Fibroblast of gingiva (primary cell): Measurements from ENCODE around the gene CARD14.
"Not testable (repeated sequence)": the region's sequence is repeated elsewhere in the genome, so short reads cannot be mapped to it uniquely, and the experiment has no call there.

Experiments used
- DNase-seq: peaks from one replicate; pipeline ENCODE4 v3.0.0-alpha.2; 2011; ENCODE audit warnings: low read depth

The CARD14 gene

DNA sequence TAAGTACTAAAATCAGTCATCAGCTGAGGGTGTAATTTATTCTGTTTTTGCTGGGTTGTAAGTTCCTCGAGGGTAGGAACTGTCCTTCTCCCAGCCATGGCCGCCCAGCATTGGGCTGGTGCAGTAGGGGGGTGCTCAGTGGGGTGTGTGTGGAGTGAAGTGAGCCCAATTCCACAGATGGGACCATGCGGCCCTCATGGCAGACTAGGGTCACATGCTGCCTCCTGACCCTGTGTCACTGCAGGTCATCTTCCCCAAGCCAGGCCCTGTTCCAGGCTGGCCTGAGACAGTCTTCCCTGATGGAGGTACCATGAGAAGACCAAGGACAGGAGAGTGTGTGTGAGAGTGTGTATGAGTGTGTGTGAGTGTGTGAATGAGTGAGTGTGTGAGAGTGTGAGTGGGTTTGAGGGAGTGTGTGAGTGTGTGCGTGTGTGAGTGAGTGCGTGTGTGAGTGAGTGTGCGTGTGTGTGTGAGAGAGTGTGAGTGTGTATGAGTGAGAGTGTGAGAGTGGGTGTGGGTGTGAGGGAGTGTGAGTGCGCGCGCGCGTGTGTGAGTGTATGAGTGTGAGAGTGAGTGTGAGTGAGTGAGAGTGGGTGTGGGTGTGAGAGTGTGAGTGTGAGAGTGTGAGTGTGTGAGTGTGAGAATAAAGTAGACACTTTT is 54.1 kb downstream of the CARD14 start:
- DNase-seq, result no peak

DNA sequence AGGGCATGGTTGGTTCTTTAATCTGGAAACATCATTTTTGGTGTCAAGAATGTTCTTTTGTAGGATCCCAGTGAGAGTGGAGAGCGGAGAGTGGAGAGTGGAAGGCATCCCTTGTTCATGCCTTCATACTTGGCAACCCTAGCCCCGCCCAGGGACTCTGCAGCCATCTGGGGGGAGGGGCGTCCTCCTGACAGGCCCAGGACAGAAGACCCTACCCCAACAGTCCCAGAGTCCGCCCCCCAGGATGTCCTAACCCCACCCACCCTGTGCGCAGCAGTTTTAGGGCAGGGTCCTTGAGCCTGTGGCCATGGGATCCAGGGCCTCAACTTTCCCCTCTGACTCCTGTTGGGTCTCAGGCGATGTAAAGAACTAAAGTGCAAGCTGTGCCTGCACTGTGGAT is 54.9 kb downstream of the CARD14 start:
- DNase-seq, result no peak

DNA sequence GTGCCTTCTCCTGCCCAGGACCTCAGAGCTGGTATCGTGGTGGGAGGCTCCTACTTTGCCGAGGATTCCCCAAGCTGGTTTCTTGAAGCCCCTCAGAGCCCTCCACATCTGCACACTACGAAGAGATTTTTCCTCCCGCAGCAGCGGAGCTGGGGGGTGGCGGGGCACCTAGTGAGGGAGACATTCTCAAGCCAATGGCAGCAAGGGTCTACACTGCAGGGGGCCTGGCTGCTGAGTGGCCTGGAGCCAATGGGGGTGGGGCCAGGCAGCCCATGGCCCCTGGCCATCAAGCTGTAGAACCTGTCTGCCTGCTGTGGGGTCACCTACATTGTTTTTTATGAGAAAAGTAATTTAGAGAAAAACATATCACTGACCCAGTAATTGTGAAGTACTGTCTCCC is 55.4 kb downstream of the CARD14 start:
- DNase-seq, result no peak

DNA sequence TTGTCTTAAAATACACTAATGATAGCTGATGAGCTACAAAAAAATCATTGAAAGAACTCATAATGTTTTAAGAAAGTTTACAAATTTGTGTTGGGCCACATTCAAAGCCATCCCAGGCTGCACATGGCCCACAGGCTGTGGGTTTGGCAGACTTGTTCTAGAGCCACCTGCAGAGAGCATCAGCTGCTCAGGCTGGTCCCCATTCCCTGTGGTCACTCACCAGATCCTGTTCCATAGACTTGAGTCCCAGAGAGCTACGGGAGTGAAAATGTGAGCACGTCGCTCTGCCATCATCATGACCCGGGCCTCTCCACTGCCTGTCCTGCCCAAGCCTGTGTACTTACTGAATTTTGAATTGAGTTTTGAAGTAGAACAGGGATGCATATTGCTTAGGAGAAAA is 57.3 kb downstream of the CARD14 start:
- DNase-seq, result no peak

DNA sequence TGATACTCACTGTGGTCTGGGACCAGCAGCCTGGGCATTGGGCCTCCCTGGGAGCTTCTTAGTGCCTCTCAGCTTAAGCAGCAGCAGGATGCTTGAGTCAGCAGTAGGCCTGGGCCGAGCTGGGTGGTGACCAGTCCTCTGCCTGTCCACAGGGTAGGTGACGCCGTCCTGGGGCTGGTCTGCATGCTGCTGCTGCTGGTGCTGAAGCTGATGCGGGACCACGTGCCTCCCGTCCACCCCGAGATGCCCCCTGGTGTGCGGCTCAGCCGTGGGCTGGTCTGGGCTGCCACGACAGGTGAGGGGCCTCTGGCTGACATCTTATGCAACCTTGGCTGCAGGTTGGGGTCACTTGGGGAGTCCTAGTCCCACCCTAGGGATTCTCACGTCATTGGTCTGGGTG is 57.8 kb downstream of the CARD14 start:
- DNase-seq, result no peak

DNA sequence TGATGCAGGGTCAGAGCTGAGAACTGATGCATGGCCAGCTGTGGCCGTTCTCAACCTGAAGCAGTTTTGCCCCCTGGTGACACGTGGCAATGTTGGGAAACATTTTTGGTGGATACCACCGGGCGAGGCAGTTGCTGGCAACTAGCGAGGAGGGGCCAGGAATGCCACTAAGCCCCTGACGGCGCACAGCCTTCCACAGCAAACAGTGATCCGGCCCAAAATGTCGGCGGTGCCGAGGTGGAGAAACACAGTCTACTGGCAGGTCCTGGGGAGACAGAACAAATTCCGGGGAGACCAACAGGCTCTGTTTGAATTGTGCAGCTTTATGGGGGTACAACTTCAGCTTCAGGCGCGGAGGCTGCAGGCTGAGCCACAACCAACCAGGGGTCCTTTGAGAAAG is 58.6 kb downstream of the CARD14 start:
- no peak for DNase-seq

DNA sequence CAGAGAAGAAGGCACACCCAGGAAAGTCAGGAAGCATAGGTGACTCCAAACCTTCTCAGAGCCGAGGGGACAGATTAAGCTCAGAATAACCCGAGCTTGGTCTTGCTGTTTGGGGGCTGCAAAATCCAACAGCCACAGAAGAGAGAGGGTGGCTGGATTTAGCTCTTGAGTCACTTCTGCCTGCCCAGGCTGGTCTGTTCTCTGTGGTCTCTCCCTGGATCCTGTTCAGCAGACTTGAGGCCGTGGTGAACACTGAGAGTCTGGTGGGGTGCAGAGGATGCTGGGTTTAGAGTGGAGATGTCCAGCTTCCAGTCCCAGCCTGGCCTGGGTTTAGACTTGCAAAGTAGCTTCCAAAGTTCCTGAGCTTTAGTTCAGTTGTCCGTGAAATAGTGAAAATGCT is 59.2 kb downstream of the CARD14 start:
- DNase-seq, result no peak

DNA sequence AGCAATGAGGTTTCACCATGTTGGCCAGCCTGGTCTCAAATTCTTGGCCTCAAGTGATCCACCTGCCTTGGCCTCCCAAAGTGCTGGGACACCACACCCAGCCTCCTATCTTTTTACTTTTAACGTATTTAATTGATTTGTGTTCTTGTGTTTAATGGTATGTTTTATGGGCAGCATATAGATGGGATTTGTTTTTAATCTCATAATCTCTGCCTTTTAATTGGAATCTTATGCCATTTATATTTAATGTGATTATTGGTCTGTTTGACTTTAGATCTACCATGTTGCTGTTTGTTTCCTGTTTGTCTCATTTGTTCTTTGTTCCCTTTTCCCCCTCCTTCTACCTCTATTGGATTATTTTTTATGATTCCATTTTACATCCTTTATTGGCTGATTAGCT is 62.6 kb downstream of the CARD14 start:
- no peak for DNase-seq

DNA sequence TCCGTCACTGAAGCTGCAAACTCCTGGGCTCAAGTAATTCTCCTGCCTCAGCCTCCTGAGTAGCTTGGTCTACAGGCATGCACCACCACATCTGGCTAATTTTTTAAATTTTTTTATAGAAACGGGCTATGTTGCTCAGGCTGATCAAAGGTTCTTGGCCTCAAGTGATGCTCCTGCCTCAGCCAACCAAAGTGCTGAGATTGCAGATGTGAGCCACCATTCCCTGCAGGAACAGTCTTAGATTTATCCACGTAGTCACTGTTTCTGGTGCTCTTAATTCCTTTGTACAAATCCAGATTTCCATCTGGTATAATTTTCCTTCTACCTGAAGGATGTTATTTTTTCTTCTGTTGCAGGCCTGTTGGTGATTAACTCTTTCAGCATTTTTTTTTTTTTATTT is 63.4 kb downstream of the CARD14 start:
- no peak for DNase-seq

DNA sequence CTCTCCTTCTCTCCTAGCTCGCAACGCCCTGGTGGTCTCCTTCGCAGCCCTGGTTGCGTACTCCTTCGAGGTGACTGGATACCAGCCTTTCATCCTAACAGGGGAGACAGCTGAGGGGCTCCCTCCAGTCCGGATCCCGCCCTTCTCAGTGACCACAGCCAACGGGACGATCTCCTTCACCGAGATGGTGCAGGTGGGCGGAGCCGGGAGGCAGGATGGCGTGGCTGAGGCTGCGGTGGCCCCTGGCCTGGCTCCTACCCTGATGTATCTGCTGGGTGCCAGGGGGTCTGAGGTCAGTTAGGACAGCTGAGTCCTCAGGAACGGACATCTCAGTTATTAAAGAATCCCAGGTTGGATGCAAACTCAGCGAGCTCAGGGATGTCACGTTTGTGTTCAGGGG is 67.1 kb downstream of the CARD14 start:
- no peak for DNase-seq

DNA sequence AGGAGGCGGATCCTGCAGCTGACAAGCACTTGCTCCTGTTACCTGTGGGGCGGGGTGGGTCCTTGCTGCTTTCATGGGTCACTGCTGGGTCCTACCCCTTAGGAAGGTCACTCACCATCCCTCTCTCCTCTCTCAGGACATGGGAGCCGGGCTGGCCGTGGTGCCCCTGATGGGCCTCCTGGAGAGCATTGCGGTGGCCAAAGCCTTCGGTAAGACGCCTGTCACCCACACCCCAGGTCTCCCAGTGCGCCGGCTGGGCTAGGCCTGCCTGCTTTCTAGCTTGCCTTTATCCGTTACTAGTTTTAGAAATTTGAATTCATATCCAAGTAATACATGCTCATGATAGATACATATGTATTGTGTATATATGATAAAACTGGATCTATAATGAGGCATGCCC is 67.6 kb downstream of the CARD14 start:
- DNase-seq, result no peak

DNA sequence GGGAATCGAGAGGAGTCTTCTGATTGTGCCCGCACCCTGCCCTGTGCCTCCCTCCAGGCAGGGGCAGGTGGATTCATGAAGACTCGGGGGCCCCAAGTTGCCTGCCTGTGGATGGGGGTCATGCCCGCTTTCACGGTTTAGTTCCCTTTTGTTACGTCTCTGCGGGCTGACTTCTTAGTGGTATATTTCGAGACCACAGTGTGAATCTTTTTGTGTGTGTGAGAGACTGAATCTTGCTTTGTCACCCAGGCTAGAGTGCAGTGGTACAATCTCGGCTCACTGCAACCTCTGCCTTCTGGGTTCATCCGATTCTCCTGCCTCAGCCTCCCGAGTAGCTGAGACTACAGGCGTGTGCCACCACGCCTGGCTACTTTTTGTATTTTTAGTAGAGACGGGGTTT is 72.7 kb downstream of the CARD14 start:
- DNase-seq, result no peak

DNA sequence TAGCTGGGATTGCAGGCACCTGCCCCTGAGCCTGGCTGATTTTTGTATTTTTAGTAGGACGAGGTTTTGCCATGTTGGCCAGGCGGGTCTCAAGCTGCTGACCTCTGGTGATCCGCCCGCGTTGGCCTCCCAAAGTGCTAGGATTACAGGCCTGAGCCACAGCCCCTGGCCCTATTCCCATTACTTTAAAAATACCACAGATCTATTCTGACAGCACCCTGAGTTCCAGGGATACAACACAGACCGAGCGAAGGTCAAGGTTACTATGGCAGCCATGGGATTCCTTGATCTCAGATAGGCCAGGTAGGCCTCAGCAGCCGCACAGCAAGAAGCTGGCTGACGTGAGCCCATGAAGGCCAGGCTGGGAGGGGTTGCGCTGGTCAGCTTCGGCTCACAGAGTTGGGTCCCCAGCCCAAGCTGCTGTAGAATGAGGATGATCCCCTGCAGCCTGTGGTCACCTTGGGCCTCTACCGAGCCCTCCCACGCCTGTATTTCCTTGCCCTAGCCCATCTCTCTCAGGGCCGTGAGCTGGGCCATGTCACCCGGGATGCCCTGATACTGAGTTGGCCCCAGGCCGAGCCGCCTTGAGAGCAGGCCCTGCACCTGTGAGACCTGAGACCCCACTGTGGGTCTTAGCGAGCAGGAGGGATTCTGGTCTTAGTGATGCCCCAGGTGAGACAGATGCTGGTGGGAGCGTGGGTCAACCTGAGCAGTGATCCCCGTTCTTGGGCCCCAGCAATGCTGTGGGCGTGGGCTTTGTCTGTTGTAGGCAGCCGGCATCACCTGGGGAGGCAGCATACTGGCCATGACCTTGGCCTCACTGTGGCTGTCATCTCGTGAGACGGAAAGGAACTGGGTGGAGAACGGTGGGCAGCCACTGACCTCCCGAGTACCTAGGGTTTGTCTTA is 74.0 kb downstream of the CARD14 start:
- DNase-seq, result no peak

DNA sequence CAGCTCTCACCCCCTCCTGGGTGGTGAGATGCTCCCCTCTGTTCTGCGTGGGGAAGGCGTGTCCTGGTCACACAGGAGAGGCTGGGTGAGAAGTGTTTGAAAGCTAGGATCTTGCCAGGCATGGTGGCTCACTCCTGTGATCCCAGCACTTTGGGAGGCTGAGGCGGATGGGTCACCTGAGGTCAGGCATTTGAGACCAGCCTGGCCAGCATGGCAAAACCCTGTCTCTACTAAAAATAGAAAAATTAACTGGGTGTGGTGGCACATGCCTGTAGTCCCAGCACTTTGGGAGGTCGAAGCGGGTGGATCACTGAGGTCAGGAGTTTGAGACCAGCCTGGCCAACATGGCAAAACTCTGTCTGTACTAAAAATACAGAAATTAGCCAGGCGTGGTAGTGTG is 74.6 kb downstream of the CARD14 start:
- DNase-seq, result not testable (repeated sequence)

DNA sequence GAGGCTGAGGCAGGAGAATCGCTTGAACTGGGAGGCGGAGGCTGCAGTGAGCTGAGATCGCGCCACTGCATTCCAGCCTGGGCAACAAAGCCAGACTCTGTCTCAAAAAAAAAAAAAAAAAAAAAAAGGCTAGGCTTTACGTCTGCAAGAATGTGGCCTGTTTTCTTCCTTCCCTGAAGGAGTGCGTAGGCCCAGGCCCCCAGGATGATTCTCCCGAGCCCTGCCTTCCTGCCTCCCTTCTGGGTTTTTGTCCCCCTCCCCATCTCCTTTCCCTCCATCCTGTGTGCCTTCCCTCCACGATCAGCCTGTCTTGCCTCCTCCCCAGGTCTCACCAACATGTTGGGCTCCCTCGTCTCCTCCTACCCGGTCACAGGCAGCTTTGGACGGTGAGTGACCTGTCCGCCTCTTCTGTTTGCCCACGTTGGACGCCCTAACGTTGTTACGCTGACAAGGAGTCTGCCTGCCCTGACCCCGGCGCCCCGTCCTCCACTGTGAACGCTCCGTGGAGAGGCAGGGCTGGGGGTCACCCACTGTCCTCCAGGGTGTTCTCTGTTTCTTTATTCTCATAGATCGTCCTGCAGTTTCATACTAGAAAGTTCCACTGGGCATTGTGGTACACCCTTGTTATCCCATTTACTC is 75.2 kb downstream of the CARD14 start:
- DNase-seq, result no peak

DNA sequence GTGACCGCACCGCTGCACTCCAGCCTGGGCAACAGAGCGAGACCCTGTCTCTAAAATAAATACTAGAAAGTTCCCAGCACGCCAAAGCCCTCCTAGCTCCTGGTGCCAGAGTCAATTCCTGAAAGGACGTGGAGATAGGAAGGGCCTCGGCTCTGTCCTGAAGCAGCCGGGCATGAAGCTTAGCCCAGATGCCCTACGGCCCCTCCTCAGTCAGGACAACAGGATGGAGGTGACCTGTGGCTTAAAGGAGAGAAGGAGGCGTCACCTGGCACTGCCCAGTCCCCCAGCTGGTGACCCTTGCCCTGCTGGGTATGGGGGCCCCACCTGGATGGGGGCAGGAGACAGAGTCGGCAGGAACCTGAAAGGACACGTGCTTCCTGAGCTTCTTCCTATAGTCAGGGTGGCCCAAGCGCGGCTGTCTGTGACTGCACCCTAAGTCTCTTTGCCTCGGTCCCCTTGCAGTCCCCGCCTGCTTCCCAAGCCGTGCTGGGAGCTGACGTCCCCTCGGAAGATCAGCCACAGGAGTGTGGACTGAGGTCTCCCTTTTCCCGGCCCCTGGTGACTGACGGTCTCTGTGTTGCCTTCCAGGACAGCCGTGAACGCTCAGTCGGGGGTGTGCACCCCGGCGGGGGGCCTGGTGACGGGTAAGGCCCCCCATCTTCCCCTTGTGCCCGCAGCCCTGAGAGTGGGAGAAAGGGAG is 75.9 kb downstream of the CARD14 start:
- no peak for DNase-seq

DNA sequence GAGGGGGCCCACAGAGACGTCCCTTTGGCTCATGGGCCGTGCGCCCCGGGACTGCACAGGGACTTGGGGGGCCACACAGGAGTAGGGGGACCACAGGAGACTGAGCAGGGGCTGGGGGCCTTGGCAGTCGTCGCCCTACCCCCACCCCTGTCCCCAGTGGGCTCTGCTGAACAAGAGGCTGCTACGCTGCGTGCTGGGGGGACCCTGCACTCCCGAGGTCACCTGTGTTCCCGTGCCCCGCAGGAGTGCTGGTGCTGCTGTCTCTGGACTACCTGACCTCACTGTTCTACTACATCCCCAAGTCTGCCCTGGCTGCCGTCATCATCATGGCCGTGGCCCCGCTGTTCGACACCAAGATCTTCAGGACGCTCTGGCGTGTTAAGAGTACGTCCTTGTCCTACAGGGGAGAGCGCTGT is 76.4 kb downstream of the CARD14 start:
- no peak for DNase-seq

DNA sequence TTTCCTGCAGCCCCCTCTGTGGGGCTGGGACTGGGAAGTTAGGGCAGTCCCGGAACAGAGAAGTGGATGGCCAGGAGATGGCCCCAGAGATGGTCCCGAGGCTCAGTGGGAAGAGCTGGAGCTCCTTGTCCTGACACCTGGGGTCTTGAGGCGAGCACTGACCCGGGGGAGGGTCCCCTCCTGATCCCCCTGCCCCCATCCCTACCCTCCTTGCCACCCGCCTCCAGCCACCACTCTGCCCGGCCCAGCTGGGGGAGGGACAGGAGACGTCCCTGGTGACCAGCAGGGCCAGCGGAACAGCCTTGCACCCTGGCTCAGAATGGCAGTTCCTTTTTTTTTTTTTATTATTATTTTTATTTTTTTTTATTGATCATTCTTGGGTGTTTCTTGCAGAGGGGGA is 76.9 kb downstream of the CARD14 start:
- DNase-seq, result no peak

DNA sequence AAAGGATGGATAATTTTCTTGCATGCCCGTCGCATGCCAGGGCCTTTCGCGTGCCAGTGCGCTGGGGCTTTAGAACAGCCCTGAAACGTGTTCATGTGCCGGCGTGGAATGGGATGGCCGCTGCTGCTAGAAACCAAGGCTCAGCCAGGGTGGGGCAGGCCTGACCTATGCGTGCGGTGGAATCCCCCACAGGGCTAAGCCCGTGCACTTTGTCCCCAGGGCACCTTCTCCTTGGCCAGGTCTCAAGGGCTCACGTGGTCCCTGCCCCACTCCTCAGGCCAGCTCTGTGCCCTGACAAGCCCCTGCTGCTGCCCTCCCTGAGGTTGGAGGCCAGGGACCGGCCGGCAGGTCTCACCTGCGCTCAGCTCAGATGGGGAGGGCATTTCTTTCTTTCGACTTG is 77.7 kb downstream of the CARD14 start:
- no peak for DNase-seq

DNA sequence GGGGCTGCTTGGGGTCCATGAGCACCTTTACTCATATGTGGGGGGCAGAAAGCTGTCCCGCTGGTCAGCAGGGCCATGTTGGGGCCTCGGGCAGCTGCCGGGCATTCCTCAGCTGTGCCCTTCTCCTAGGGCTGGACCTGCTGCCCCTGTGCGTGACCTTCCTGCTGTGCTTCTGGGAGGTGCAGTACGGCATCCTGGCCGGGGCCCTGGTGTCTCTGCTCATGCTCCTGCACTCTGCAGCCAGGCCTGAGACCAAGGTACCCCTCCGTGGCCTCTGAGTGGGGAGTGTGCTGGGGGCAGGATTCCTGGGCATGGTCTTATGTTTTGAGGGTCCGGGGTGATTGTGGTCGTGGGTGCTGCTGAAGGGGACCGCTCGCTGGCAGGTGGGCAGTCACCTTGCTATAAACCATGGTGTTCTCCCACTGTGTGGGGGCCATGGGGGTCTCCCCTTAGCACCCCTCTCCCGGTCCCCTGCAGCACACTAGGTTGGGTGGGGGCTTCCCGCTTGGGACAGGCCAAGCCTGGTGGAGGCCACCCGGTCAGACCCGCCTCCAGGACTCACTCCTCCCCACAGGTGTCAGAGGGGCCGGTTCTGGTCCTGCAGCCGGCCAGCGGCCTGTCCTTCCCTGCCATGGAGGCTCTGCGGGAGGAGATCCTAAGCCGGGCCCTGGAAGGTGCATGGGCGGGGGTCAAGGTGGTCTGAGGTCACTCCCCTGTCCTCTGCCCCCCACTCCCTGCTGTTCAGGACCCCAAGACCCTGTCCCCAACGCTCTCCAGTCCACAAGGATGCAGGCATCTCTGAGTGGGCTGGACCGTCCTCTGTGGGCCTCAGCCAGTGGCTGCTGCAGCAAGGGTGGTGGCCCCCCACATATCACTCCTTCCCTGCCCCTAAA is 78.4 kb downstream of the CARD14 start:
- DNase-seq, result no peak

DNA sequence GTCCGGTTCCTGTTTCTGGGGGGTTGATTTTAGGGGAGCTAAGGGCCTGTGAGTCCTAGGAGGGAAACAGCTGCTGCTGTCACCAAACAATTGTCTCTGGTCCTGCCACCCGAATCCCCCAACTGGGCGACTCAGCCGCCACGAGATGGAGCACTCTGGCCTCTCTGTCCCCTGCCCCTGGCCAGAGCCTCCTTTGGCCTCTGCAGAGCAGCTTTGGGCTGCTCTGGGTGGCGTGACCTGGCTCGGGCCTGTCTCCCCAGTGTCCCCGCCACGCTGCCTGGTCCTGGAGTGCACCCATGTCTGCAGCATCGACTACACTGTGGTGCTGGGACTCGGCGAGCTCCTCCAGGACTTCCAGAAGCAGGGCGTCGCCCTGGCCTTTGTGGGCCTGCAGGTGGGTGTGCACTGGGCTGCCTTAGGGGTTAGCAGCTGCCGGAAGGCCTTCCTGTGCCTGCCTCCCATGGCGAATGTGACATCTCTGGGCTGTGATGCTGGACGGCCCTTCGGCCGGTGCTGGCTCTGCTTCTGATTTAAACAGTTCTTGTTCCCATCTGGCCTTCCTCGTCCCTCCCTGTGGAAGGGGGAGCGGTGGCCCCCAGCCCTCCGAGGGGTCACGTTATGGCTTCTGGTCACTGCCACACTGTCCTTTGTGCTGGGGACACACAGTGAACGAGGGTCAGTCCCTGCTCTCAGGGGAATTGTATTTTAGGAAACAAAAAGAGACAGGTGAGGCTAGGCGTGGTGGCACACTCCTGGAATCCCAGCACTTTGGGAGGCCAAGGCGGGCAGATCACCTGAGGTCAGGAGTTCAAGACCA is 79.3 kb downstream of the CARD14 start:
- no peak for DNase-seq
